ENCODE measurements around the gene ELAVL1.
"Not testable (repeated sequence)": the region's sequence is repeated elsewhere in the genome, so short reads cannot be mapped to it uniquely, and the experiment has no call there.

Gene ELAVL1

DNA sequence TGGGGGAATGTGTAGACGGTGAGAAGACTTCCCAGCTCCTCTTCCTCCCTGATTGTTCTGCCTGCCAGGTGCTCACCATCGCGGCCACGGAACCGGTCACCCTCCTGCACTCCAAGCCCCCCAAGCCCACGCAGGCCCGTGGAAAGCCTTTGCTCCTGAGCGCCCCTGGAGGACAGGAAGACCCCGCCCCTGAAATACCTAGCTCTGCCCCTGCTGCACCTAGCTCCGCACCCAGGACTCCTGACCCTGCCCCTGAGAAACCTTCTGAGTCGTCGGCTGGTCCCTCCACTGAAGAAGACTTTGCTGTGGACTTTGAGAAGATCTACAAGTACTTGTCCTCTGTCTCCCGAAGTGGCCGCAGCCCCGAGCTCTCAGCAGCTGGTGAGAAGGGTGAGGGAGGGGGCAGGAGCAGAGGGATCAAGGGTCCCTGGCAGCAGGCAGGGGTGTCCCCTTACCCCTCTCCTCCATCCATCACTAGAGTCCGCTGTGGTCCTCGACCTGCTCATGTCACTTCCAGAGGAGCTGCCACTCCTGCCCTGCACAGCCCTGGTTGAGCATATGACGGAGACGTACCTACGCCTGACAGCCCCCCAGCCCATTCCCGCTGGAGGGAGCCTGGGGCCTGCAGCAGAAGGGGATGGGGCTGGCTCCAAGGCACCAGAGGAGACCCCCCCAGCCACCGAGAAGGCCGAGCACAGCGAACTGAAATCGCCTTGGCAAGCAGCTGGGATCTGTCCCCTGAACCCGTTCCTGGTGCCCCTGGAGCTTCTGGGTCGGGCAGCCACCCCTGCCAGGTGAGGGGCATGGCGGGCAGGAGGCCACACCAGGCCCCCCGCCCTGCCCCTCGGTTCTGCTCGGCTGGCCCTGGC, 83.2 kb downstream of the ELAVL1 start:
- DNase-seq (ENCODE audit: low spot score) = no peak

DNA sequence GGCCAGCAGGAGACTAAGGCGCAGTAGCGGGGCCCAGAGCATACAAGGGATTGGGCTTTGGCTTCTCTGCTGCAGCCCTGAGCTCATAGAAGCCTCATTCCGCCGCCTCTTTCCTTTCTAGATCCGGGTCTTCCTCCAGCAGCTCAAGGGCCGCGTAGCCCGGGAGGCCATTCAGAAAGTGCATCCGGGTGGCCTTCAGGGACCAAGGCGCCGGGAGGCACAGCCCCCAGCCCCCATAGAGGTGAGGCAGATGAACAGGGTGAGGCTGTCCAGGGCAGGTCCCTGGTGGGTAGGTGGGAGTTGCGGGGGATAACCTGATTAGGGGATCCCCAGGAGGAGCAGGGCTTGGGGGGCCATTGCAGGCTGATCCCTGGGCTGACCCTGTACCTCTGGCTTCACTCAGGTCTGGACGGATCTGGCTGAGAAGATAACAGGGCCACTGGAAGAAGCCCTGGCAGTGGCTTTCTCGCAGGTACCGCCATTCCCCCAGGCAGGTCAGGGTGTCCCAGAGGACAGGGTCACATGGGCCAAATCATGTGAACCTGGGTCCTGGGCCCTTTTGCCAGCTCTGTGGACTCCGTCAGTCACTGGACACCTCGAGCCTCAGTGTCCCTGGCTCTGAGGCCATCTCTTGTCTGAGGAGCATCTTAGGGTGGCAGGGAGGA, 84.0 kb downstream of the ELAVL1 start:
- DNase-seq (ENCODE audit: low spot score) = no peak

DNA sequence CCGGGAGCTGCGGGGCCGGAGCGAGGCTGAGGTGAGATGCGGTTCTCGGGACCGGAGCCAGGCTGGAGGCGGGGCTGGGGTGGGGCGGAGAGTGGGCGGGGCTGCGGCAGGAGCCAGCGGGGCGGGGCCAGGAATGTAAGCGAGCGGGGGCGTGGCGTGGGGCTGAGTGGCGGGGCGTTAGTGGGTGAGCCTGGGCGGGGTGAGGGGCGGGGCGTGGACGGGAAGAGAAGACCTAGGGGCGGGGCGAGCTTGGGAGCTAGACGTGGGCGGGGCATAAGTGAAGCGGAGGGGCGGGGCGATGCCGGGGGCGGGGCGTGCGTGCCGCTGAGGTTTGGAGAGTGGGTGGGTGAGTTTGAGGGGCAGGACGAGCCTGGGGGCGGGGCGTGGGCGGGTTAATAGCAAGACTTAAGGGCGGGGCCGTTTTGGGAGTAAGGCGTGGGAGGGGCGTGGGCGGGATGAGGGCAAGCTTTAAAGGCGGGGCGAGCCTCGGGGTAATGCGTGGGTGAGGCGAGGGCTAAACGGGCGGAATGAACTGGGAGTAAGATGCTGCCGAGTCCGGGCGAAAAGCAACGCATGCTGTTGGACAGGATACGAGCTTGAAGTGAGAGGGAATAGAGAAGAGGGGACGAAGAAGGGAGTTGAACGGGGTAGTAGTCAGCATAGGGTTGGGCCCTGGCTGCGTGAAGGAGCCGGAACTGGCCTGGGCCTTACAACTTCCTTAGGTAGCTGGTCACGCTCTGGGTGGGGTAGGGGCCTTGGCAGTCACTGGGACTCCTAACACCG, 84.7 kb downstream of the ELAVL1 start:
- peak; percentile 97 for DNase-seq (ENCODE audit: low spot score)

DNA sequence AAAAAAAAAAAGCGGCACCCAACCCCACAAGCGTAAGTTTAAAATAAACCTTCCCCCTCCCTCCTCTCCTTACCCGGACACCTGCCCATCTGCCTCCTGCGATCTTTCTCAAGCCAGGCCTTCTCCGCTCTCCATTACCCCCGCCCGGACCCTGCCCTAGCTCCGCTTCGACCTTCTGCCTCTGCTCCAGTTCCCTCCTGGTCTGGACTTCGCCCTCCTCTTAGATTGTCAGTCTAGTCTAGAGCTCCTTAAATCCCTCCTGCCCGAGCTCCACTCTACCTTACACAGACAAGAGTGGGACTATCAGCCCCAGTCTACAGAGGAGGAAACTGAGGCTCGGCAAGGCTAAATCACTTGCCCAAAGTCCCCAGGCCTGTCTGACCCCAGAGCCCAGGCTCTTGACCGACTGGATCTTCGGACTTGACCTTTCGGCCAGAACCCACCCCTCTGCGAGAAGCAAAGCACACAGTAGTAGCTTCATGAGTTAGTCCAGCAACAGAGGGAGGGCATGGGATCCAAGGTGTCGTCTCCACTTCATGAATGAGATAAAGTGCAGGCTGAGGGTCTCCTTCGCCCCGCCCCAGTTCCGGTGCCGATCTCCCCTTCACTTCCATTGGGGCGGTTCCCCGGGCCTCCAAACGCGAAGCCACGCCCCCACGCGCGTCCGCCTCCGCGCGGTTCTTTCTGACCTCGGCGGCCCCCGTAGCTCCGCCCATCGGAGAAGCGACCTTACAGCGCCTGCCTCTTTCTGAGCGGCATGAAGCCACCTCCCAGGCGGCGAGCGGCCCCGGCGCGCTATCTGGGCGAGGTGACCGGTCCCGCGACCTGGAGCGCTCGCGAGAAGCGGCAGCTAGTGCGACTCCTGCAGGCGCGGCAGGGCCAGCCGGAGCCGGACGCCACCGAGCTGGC, 85.6 kb downstream of the ELAVL1 start, which contains the start of gene SNAPC2:
Gene SNAPC2 (plus strand): TSS at position 729 of the 909 bp plus-strand sequence. CDS start 29 bp downstream, at position 758.
- DNase-seq (ENCODE audit: low spot score) = peak; percentile 90

DNA sequence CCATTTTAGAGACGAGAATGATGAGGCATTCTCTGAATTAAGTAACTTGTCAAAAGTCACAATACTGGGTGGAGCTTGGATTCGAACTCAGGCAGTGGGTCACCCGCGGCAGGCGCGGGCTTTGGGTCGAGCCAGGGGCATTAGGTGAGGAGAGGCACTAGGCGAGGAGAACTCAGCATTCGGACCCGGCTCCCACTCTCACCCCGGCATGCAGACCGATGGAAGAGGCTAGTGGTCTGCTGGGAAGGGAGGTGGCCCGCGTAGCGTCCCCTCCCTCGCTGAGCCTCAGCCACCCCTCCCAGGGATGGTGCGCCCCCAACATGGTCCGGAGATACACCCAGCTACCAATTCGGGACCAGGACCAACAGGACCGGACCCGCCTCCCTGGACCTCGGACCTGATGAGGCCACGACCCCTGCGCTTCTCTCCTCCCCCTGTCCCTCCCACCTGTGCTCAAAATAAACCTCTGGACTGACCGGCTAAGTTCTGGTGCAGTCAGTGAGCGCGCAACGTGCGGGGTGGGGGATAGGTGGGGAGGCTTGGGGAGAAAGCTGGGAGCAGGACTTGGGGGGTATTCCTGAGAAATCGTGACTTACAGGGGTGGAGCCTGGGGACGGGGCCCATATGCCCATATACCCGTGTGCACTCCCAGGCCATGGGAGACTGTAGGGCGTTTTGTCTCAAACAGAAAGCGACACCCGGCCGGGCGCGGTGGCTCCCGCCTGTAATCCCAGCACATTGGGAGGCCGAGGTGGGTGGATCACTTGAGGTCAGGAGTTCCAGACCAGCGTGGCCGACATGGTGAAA, 86.6 kb downstream of the ELAVL1 start:
- DNase-seq (ENCODE audit: low spot score) = no peak

DNA sequence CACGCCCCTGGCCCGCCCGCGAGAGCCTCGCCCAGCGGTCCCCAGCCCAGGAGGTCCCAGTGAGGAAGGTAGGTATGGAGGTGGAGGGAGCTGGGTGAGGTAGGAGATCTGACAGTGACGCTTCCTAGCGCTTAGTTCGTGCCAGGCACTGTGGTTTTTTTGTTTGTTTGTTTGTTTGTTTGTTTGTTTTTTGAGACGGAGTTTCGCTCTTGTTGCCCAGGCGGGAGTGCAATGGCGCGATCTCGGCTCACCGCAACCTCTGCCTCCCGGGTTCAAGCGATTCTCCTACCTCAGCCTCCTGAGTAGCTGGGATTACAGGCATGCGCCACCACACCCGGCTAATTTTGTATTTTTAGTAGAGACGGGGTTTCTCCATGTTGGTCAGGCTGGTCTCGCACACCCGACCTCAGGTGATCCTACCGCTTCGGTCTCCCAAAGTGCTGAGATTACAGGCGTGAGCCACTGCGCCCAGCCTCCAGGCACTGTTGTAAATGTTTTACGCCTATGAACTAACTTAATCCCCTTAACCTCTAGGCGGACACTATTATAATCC, 87.3 kb downstream of the ELAVL1 start:
- DNase-seq (ENCODE audit: low spot score) = not testable (repeated sequence)

DNA sequence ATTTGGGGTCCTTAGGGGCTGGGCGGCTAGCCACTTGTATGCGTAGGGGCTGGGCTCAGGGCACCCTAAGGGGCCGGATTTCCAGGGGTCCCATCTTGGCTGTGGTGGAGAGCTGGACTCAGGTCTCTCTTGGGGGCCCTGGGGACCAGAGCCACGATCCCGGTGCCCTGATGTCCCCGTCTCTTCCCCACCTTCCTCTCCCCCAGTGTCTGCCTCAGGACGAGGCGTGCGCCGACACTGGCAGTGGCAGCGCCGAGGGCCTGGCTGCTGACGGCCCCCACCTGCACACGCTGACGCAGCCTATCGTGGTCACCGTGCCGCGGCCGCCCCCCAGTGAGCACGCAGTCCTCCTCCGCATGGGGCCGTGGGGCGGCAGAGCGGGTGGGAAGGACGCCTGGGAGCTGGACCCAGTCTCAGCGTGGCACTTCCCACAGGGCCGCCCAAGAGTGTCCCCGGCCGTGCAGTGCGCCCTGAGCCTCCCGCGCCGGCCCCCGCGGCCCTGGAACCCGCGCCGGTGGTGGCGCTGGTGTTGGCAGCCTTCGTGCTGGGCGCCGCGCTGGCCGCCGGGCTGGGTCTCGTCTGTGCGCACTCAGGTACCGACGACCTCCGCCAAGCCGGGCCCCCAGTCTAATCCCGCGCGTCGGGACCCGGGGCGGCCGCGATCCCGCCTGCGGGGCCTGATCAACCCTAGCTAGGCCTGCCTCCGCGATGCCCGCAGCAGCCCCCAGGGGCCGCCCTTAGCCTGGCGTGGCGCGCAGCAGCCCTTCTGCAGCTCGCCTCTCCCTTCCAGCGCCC, 88.0 kb downstream of the ELAVL1 start:
- no peak for DNase-seq (ENCODE audit: low spot score)

DNA sequence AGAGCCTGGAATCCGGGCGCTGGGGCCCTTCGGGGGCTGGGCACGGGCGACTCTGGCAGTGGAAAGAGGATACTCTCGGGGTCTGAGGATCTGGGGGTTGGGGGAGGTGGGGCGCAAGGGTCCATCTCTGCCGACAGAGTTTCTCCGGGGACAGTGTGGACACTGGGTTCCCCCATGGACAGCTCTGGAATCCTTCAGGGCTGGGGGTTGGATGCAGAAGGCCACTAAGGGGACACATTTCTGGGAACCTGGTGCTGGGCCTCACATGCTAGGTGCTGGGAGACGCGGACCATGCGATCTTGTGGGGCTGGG, 88.5 kb downstream of the ELAVL1 start:
- DNase-seq (ENCODE audit: low spot score) = no peak

DNA sequence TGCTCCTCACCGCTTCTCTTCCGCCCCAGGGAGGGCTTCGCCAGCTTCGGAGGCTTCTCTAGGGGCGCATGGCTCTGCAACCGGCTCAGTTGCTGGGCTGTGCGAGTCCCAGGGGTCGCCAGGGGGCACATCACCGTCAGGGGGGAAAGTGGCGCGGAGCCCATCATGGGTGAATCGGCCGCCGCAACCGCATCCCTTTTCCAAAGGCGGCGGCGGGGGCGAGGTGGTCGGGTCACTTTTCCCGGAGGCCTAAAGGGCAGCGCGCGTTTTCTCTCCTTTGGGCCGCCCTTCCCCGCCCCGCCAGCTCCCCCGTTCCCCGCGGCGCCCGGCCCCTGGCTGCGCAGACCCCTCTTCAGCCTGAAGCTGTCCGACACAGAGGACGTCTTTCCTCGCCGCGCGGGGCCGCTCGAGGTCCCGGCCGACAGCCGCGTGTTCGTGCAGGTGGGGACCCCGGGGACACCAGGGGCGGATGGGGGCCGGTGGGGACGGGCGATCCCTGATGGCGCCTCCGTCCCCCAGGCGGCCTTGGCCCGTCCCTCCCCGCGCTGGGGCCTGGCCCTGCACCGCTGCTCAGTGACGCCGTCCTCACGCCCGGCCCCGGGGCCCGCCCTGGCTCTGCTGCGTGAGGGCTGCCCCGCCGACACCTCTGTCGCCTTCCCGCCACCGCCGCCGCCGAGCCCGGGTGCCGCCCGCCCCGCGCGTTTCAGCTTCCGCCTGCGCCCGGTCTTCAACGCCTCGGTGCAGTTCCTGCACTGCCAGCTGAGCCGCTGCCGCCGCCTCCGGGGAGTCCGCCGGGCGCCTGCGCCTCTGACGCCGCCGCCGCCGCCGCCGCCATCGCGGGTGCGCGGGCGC, 89.1 kb downstream of the ELAVL1 start:
- no peak for DNase-seq (ENCODE audit: low spot score)

DNA sequence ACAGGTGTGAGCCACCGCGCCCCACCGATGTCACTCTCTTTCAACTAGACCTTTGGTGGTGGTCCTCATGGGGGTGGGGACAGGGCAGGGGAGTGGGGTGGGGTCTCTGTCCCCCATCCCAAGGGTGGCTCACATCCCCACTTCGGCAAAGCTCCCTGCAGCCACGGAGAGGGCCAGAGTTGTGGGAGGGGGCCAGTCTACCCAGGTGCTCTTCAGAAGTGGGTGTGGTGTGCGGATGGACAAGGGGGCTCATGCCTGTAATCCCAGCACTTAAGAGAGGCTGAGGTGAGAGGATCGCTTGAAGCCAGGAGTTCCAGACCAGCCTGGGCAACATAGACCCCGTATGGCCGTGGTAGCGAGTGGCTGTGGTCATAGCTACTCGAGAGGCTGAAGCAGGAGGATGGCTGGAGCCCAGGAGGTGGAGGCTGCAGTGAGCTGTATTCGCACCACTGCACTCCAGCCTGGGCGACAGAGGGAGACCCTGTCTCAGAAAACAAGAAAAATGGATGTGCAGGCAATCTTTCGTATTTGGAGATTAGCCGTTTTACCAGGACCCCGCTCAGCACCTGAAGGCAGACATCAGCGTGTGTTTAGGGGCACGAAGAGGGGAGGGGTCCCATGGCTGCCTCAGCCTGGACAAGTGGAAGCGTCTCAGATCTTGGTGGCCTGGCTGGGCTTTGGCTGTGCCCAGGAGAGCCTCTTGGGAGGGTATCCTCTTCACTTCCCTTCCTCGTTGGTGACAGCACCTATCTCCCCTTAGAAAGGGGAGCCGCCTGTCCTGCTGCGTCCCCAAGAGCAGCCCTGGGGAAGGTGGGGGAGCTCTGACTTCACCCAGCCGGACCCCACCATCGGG, 90.0 kb downstream of the ELAVL1 start:
- DNase-seq (ENCODE audit: low spot score) = no peak

DNA sequence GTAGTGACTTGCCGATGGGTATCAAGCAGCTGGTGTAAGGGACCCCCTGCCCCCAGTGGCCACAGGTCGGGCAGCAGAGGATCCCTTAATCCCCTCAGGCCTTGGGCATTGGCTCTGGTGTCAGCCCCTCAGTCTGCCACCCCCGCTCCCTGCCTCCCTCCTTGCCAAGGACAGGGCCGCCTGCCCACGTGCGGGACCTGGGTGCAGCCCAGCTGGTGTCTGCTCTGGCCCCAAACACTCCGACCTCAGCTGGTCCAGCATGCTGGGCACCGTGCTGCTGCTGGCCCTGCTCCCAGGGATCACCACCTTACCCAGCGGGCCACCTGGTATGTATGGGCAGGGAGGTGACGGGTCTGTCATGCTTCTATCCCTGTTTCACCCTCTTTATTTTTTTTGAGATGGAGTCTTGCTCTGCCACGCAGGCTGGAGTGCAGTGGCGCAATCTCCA, 90.8 kb downstream of the ELAVL1 start, which contains the start of gene TGFBR3L:
Gene TGFBR3L (plus strand): TSS at position 233 of the 448 bp plus-strand sequence.
- DNase-seq (ENCODE audit: low spot score) = no peak

DNA sequence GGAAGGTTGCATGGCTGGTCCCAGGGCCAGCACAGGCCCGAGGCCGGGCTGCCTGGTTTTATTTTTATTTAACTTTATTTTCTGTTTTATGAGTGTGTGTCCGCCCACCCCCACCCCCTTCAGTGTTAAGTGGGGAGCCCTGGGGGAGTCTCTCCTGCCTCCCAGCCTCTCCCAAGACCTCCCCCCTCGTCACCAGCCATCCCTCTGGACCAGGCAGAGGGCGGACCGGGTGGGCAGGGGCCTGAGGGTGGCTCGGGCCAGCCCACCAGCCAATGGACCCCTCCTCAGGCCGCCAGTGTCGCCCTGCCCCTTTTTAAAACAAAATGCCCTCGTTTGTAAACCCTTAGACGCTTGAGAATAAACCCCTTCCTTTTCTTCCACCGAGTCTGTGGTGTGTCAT, 91.3 kb downstream of the ELAVL1 start:
- no peak for DNase-seq (ENCODE audit: low spot score)

DNA sequence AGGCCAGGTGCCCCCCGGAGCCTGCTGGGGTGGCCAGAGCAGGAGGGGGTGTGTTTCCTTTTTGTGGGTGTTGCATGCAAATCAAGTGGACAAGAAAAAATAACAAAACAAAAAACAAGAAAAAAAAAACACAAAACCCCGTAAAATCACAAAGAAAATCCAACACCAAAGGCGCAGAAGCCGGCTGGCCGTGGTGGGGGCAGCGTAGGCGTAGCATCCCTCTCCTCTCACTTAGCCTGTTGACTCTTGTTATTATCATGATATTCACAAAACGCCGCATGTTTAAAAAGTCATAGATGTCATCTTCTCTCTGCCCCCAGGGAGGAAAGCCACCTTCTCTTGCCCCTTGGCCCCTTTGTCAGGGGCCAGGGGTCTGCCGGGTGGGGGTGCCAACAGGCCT, 91.8 kb downstream of the ELAVL1 start:
- DNase-seq (ENCODE audit: low spot score) = no peak

DNA sequence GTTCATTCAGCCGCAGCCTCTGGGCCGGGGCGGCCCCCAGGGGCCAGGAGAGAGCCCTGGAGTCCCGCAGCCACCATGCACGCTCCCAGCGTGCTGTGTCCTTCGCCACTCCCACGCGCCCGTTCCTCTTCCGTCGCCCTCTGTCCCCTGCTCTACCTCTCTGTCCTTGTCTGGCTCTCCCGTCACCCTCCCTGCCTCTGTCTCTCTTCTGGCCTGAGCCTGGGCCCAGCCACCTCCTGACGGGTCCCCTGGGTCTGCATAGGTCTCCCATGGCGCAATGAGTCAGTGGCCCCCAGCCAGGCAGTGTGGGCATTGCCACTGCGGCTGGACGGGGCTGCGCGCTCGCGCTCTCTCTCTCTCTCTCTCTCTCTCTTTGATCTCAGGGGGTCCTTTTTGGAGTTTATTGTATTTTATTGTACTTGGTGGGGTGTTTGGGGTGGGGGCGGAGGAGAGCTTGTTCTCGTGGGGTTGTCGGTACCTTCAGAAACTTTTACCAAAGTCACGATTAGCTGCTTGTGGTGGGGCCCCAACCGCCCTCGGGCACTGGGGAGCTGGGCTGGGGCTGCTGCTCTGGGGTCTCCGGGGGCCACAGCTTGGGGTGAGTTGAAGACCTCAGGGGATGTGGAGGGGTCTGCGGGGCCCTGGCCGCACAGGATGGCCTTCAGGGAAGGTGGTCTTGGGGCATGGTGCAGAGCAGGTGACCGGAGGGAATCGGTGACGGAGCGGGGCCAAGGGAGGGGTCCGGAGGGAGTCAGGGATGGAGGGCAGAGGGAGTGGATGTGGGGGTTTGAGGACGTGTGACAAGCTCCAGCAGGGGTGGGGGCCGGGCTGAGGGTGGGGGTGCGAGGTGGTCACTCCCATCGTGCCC, 92.5 kb downstream of the ELAVL1 start:
- no peak for DNase-seq (ENCODE audit: low spot score)

DNA sequence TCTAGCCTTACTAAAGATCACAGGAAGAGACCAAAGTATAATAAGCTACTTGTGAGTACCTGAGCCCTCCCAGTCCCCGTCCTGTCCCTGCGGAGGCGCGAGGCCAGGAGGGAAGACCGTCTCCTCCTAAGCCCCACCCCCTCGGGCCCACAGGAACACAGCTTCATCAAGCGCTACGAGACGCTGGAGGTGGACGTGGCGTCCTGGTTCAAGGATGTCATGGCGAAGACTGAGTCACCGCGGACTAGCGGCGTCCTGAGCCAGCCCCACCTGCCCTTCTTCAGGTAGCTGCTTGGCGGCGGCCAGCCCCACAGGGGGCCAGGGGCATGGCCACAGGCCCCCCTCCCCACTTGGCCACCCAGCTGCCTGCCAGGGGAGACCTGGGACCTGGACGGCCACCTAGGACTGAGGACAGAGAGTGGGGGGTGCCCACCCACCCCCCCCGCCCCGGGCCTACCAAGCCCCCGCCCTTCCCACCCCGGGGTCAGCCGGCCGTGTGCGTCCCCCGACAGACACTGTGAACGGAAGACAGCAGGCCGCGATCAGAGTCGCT, 93.2 kb downstream of the ELAVL1 start:
- no peak for DNase-seq (ENCODE audit: low spot score)

DNA sequence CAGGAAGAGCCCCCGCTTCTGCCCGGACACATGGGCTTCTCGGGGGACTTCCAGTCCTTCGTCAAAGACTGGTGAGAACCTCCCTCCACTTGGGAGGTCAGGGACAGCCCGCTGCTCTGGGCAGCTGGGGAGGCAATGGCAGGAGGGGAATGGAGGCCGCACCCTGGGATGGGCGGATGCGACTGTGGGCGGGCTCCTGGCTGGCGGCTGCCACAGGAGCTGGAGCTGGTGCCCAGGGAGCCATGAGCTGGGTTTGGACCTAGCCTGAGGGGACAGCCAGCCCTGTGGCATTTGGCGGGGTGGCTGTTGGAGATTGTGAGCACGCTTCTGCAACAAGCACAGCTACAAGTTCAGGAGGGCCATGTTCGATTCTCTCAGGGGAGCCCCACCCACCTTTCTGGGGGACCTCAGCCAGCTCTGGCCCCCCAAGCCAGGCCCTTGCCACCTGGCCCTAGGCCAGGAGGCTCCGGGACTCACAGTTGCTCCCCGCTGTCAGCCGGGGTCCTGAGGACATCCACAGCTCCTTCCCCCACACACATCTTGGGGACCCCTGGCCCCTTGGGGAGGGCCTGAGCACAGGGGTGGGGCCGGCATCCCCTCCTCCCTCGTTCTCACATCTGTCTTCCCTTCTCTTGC, 93.8 kb downstream of the ELAVL1 start:
- DNase-seq (ENCODE audit: low spot score) = no peak

All from D341Med (cell line).